Peyer's patch (tissue), 4 donors: Measurements from ENCODE around the gene NPAS2. TPM values are rescaled to one million over a fixed set of nuclear protein-coding genes. Genes with fewer than 3 reads are reported as not detected.
A peak's percentile ranks its signal among the peaks of the same experiment; 100 is the strongest.

Experiments
- DNase-seq, 3 donors: peaks; one replicate each; pipeline ENCODE4 v3.0.0-alpha.2; 2017 to 2019
- H3K27ac ChIP-seq, 4 donors: fragments of 200-600 bp; sonication (generic); one replicate each; pipeline ENCODE4 v1.5.1; 2016 to 2019
- H3K27me3 ChIP-seq, 2 donors: fragments of 200-600 bp; sonication (generic); one replicate each; pipeline ENCODE4 v1.5.1; 2019
- H3K36me3 ChIP-seq, 3 donors: fragments of 200-600 bp; sonication (generic); one replicate each; pipeline ENCODE4 v1.5.1; 2016 to 2019
- H3K4me1 ChIP-seq, 4 donors: fragments of 200-600 bp; sonication (generic); one replicate each; pipeline ENCODE4 v1.5.1; 2016 to 2019
- H3K4me3 ChIP-seq, 4 donors: fragments of 200-600 bp; sonication (generic); 1 replicate in 3 of 4; 2 replicates in 1 of 4; pipeline ENCODE4 v1.5.1; 2016 to 2019; ENCODE audit warnings: mild to moderate bottlenecking in 1 of 4
- H3K9me3 ChIP-seq, 4 donors: fragments of 200-600 bp; sonication (generic); one replicate each; pipeline ENCODE4 v1.5.1; 2016 to 2019; ENCODE audit warnings: mild to moderate bottlenecking in 1 of 4
- POLR2A ChIP-seq, 2 donors: fragments of 450-650 bp; IDR thresholded peaks; one replicate each; pipeline ENCODE4 v1.5.1; 2017; ENCODE audit warnings: antibody characterized with exemption in 2 of 2, mild to moderate bottlenecking in 2 of 2, moderate library complexity in 2 of 2
- total RNA-seq, 4 donors: library from RNA; depleted of rRNA; stranded (reverse); fragments of >200 nt; gene quantifications; one replicate each; pipeline ENCODE4 v1.1.0, GENCODE V29; 2016
- TF ChIP-seq, protein P1 (sequence below), 6 experiments: fragments of 450-650 bp in 4 of 6; fragments of 200-600 bp in 2 of 6; sonication (generic) in 1 of 6; IDR thresholded peaks; one replicate each; pipeline ENCODE4 v1.5.1; 2017 to 2019; ENCODE audit warnings: antibody characterized with exemption in 6 of 6, mild to moderate bottlenecking in 3 of 6, moderate library complexity in 1 of 6

The NPAS2 gene
- total RNA-seq, 4 donors from 2014 or later = 29.7 to 99.5 (median 95.5) TPM

DNA sequence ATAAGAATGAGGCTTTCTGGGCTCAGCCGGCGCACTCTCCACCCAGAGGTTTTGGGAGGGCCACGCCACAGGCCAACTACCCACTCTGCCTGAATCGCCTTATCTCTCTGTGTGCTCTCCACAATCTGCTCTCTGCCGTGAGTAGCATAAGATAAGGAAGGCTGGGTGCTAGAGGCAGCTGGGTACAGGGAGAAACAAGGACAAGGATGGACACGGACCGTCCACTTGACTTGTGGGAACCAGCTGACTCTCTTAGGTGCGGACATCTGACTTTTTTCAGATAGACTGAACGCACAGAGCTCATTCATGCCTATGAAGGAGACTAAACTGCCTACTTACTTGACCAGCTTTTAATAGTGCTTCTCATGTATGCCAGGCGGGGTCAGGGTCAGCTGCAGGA, 14.3 kb downstream of the NPAS2 start:
- no peaks in the 10 kb centered on the region for H3K9me3 ChIP-seq
- no peak for TF ChIP-seq POLR2A (IDR thresholded peaks at IDR 0.05)
- TF ChIP-seq, protein P1, sequence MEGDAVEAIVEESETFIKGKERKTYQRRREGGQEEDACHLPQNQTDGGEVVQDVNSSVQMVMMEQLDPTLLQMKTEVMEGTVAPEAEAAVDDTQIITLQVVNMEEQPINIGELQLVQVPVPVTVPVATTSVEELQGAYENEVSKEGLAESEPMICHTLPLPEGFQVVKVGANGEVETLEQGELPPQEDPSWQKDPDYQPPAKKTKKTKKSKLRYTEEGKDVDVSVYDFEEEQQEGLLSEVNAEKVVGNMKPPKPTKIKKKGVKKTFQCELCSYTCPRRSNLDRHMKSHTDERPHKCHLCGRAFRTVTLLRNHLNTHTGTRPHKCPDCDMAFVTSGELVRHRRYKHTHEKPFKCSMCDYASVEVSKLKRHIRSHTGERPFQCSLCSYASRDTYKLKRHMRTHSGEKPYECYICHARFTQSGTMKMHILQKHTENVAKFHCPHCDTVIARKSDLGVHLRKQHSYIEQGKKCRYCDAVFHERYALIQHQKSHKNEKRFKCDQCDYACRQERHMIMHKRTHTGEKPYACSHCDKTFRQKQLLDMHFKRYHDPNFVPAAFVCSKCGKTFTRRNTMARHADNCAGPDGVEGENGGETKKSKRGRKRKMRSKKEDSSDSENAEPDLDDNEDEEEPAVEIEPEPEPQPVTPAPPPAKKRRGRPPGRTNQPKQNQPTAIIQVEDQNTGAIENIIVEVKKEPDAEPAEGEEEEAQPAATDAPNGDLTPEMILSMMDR (IDR thresholded peaks at IDR 0.05) = no peak
- no peak for DNase-seq
- H3K27ac ChIP-seq = no peak overlapping the region
- H3K4me1 ChIP-seq = no peaks in the 10 kb centered on the region
- H3K4me3 ChIP-seq = no peak overlapping the region
- no peaks in the 10 kb centered on the region for H3K36me3 ChIP-seq
- H3K27me3 ChIP-seq = no peaks in the 10 kb centered on the region

DNA sequence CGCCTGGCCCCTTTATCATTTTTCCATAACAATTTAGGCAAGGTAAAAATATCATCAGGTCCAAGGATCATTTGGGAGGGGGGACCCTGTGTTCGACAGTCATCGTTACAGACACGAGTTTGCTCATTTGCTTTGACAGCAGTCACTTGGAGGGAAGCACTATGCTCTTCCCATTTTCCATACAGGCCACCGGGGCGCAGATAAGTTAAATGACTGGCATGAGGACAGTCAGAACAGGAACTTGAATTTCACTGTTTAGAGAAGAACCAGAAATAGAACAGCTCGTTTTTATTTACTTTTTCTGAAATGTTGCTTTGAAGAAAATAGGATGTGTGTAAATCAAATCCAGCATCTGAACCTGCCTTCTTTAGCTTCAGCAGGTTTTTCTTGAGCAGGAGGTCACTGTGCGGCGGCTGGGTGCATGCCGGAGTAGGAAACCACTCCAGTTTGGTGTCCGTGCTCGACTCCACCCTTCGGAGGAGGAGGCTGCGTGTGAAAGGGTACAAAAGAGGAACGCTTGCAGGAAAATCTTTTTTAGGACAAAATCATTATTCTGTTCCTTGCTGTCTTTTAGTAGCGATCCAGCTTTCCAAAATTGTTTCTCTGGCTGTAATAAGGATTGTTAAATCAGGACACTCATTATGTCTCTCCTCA, 15.2 kb downstream of the NPAS2 start:
- Histone ChIP-seq H3K27me3 (no peaks in the 10 kb centered on the region), H3K9me3 (no peaks in the 10 kb centered on the region), H3K27ac (no peak overlapping the region), H3K4me3 (no peak overlapping the region), H3K4me1 (no peaks in the 10 kb centered on the region), H3K36me3 (no peaks in the 10 kb centered on the region)
- TF ChIP-seq, protein P1 (IDR thresholded peaks at IDR 0.05) = no peak
- TF ChIP-seq POLR2A (IDR thresholded peaks at IDR 0.05) = no peak
- no peak for DNase-seq

DNA sequence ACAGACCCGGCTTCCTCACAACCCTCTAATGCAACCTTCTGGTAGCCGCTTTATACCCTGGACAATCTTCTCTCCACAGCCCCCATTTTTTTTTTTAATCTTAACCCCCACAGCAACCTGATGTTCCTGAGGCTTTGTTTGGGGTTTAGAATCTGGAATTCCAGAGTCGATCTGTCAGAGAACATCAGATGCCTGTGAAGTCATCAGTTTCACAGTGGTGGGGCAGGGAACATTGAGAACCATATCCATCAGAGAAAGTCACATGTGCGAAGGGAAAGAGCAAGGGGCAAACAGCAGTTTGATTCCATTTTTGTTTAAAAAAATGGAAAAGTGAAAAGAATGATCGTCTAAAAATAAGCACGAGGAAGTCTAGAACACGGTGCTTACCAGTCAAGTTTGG, 20.6 kb downstream of the NPAS2 start:
- no peak for DNase-seq
- TF ChIP-seq, protein P1 (IDR thresholded peaks at IDR 0.05) = no peak
- TF ChIP-seq POLR2A (IDR thresholded peaks at IDR 0.05) = no peak
- H3K27ac ChIP-seq = no peak overlapping the region
- H3K4me3 ChIP-seq = no peak overlapping the region
- no peaks in the 10 kb centered on the region for H3K9me3 ChIP-seq
- no peaks in the 10 kb centered on the region for H3K36me3 ChIP-seq
- H3K4me1 ChIP-seq = peaks cover 0 to 12% (median 2%) of the 10 kb centered on the region in 4 donors
- no peaks in the 10 kb centered on the region for H3K27me3 ChIP-seq

DNA sequence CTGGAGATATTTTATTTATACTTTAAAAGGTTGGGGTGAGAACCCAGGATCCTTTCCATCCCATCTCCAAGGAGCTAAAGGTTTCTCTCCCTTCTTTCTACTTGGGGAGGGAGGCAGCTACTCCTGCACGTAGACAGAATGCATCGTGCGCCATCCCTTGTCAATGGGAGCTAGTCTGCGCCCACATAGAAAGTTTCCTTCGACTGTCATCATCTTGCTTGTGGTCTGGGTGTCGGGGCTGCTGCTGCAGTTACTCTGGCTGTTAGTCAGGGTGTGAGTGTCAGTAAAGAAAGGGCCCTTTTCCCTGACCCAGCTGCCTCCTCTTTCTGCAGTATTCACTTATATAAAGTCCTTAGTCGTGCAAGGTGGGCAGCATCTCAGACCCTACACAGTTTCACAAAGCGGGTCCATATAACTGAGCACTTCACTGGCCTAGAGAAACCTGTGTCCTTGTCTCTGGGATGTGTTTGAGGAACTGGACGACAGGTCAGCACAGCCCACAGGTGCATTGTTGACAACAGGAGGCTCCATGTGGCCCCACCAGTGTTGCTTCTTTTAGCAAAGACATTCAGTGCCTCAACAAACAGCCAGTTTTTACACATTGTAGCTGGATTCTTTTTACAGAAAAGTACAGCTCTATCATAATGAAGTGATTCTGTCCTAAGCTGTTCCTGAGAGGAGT, 22.4 kb downstream of the NPAS2 start:
- Histone ChIP-seq H3K4me1 (peaks cover 0 to 12% (median 2%) of the 10 kb centered on the region in 4 donors), H3K27me3 (no peaks in the 10 kb centered on the region), H3K27ac (peak overlapping the region in 1 of 4 donors; percentile 60), H3K9me3 (no peaks in the 10 kb centered on the region), H3K4me3 (no peak overlapping the region), H3K36me3 (no peaks in the 10 kb centered on the region)
- no peak for DNase-seq
- TF ChIP-seq, protein P1 (IDR thresholded peaks at IDR 0.05) = no peak
- no peak for TF ChIP-seq POLR2A (IDR thresholded peaks at IDR 0.05)

DNA sequence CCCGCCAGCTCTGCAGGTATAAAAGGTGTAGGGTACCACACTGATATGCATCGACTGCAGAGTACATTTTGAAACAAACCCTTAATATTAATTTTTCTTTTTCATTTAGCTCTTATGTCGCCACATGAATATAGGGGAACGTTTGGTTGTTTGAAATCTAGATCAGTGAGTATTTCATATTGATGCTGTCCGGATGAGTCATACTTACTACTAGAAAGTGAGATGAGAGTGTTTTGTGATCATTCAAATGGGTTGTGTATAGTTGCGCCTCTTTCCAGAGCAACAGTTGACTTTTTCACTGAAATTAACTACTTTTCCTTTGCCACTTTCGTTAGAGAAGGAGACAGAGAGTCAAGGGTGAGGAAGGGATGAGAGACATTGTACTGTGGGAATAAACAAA, 24.6 kb downstream of the NPAS2 start:
- no peak overlapping the region for H3K27ac ChIP-seq
- no peaks in the 10 kb centered on the region for H3K36me3 ChIP-seq
- H3K4me3 ChIP-seq = no peak overlapping the region
- no peak for TF ChIP-seq POLR2A (IDR thresholded peaks at IDR 0.05)
- no peaks in the 10 kb centered on the region for H3K27me3 ChIP-seq
- no peak for DNase-seq
- H3K9me3 ChIP-seq = no peaks in the 10 kb centered on the region
- peaks cover 0 to 12% (median 2%) of the 10 kb centered on the region in 4 donors for H3K4me1 ChIP-seq
